ENCODE results near the gene INTS11.

The INTS11 gene

DNA sequence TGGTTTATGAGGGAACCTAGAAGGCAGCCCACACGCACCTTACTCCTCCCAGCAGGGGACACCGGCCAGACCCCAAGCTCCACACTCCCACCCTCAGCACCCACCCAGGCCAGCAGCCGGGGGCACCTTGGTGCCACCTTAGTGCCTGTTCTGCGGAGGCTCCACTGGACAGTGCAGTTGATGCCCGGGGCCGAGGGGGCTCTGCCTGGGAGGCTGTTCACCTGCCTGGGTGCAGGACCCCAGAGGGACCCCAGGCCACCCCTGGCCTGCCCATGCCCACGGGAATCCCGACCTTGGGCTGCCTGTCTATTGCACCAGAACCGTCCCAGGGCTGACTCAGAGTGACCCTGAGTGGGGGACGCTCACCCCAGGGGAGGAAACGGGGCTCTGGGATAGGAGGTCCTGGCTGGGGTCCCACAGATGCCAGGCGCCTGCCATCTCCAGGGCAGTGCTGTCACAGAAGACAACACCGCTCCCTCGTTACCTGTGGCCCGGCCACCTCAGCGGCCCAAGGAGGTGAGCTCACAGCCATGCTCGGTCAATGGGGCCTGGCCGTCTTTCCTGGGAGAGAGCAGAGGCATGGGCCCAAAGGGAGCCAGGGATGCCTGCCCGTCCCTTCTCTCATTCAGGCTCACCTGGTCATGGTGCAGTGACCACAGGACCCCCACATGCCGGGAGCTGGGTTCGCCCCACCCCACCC, 43.5 kb downstream of the INTS11 start:
- DNase-seq (ENCODE audit: extremely low spot score): no peak
- CTCF ChIA-PET: no interaction called here
- POLR2A ChIA-PET: no interaction called here

DNA sequence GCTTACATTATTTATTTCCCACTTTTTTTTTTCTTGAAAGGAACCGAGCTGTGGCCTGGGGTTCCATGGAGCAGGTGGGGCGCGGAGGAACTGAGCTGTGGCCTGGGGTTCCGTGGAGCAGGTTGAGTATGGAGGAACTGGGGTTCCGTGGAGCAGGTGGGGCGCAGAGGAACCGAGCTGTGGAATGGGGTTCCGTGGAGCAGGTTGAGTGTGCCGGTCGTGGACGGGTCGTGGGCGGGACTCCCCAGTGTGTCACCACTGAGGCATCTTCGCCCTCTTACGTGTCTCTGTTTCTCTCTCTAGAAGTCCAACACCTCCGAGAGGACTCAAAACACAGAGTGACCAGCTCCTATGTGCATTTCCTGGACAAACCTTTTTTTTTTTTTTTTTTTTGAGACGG, 45.4 kb downstream of the INTS11 start:
- no peak for TF ChIP-seq LEF1 (IDR thresholded peaks at IDR 0.05; ENCODE audit: borderline replicate concordance)
- TF ChIP-seq TARDBP (IDR thresholded peaks at IDR 0.05): no peak
- TF ChIP-seq SP1 (IDR thresholded peaks at IDR 0.05): no peak
- no peak for TF ChIP-seq SUZ12 (IDR thresholded peaks at IDR 0.05)
- no peak for TF ChIP-seq L3MBTL2 (conservative IDR thresholded peaks at IDR 0.05)
- no peak for TF ChIP-seq ARNT (IDR thresholded peaks at IDR 0.05)
- TF ChIP-seq FOXA1 (IDR thresholded peaks at IDR 0.05): no peak
- no peak for TF ChIP-seq ELF4 (IDR thresholded peaks at IDR 0.05)
- no peak for TF ChIP-seq FOXK2 (IDR thresholded peaks at IDR 0.05)
- TF ChIP-seq, protein P1, sequence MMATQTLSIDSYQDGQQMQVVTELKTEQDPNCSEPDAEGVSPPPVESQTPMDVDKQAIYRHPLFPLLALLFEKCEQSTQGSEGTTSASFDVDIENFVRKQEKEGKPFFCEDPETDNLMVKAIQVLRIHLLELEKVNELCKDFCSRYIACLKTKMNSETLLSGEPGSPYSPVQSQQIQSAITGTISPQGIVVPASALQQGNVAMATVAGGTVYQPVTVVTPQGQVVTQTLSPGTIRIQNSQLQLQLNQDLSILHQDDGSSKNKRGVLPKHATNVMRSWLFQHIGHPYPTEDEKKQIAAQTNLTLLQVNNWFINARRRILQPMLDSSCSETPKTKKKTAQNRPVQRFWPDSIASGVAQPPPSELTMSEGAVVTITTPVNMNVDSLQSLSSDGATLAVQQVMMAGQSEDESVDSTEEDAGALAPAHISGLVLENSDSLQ (IDR thresholded peaks at IDR 0.05): no peak
- no peak for TF ChIP-seq BHLHE40 (IDR thresholded peaks at IDR 0.05; ENCODE audit: borderline replicate concordance)
- TF ChIP-seq FOXM1 (IDR thresholded peaks at IDR 0.05; ENCODE audit: borderline replicate concordance): no peak
- no peak for TF ChIP-seq HDGF (IDR thresholded peaks at IDR 0.05; ENCODE audit: borderline replicate concordance)
- TF ChIP-seq NFRKB (IDR thresholded peaks at IDR 0.05): no peak
- no peak for TF ChIP-seq CTBP1 (IDR thresholded peaks at IDR 0.05; ENCODE audit: borderline replicate concordance)
- ChIA-PET CTCF (no interaction called here), POLR2A (no interaction called here)
- DNase-seq (ENCODE audit: extremely low spot score): no peak

More for the DNA sequence above, 43.5 kb downstream of the INTS11 start:
- no peak for TF ChIP-seq FOXA1 (IDR thresholded peaks at IDR 0.05)
- TF ChIP-seq LEF1 (IDR thresholded peaks at IDR 0.05; ENCODE audit: borderline replicate concordance): no peak
- no peak for TF ChIP-seq ARNT (IDR thresholded peaks at IDR 0.05)
- no peak for TF ChIP-seq SUZ12 (IDR thresholded peaks at IDR 0.05)
- TF ChIP-seq, protein P1 (IDR thresholded peaks at IDR 0.05): no peak
- TF ChIP-seq SP1 (IDR thresholded peaks at IDR 0.05): no peak
- no peak for TF ChIP-seq FOXK2 (IDR thresholded peaks at IDR 0.05)
- no peak for TF ChIP-seq FOXM1 (IDR thresholded peaks at IDR 0.05; ENCODE audit: borderline replicate concordance)
- no peak for TF ChIP-seq NFRKB (IDR thresholded peaks at IDR 0.05)

DNA sequence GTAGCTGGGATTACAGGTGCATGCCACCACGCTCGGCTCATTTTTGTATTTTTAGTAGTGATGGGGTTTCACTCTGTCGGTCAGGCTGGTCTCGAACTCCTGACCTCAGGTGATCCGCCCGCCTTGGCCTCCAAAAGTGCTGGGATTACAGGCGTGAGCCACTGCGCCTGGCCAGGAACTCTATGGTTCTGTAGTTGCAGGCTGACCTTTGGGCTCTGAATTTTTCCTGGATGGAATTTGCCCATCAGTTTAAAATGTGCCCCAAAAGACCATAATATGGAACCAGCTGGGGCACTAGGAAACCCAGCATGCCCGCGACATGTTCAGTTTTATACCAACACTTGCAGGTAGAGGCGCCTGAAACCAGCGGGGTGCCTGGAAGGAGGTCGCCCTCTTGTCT, 45.8 kb downstream of the INTS11 start:
- POLR2A ChIA-PET: no interaction called here
- no peak for DNase-seq (ENCODE audit: extremely low spot score)
- CTCF ChIA-PET: no interaction called here
- TF ChIP-seq SUZ12 (IDR thresholded peaks at IDR 0.05): no peak

DNA sequence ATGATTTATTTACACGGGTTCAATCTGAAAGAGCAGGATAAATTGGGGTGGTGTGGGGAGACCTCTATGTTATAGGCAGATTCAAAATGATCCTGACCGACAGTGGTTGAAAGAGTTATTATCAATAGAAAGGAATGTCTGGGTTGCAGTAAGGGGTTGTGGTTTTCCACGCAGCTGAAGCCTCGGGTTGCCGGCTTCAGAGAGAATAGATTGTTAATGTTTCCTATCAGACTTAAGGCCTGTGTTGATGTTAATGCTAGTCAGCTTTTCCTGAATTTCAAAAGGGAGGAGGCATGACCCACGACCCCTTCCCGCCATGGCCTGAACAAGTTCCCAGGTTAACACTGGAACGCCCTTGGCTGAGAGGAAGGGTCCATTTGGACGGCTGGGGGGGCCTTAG, 48.6 kb downstream of the INTS11 start:
- no peak for DNase-seq (ENCODE audit: extremely low spot score)
- POLR2A ChIA-PET: no interaction called here
- TF ChIP-seq ARNT (IDR thresholded peaks at IDR 0.05): no peak
- TF ChIP-seq FOXK2 (IDR thresholded peaks at IDR 0.05): no peak
- no peak for TF ChIP-seq FOXA1 (IDR thresholded peaks at IDR 0.05)
- no peak for TF ChIP-seq FOXM1 (IDR thresholded peaks at IDR 0.05; ENCODE audit: borderline replicate concordance)
- no peak for TF ChIP-seq ELF4 (IDR thresholded peaks at IDR 0.05)
- TF ChIP-seq L3MBTL2 (conservative IDR thresholded peaks at IDR 0.05): no peak
- no peak for TF ChIP-seq NFRKB (IDR thresholded peaks at IDR 0.05)
- CTCF ChIA-PET: no interaction called here

DNA sequence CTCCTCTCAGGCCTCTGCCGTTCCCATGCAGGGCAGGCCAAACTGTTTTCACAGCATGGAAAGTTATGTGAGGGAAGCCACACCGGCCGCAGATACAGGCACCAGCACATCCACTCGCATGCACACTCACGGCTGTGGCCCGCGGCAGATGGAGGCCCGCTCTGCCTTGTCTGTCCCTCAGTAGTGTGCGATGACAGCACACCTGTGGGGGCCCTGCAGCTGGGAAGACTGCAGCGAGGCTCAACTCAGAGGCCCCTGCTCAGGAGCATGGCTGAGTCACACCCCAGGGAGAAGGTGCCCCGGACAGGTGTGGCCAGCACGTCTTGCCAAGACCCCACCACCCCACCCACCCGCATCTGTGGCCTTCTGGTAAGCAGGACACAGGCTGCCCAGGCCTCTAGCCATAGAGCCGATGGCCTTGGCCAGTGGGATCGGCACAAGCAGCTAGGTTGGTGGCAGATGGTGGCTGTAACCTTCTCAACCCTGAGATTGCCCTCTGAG, 49.5 kb downstream of the INTS11 start:
- ChIA-PET CTCF (no interaction called here), POLR2A (interaction anchor here (1.2 kb wide), 1 partner anchor 24 kb away, joined by 3 read pairs; no protein-coding TSS in a partner anchor)
- DNase-seq (ENCODE audit: extremely low spot score): no peak
- no peak for TF ChIP-seq SUZ12 (IDR thresholded peaks at IDR 0.05)
- no peak for TF ChIP-seq FOXK2 (IDR thresholded peaks at IDR 0.05)
- TF ChIP-seq SP1 (IDR thresholded peaks at IDR 0.05): no peak
- no peak for TF ChIP-seq HDGF (IDR thresholded peaks at IDR 0.05; ENCODE audit: borderline replicate concordance)
- no peak for TF ChIP-seq FOXM1 (IDR thresholded peaks at IDR 0.05; ENCODE audit: borderline replicate concordance)
- no peak for TF ChIP-seq BHLHE40 (IDR thresholded peaks at IDR 0.05; ENCODE audit: borderline replicate concordance)
- TF ChIP-seq ARNT (IDR thresholded peaks at IDR 0.05): no peak
- TF ChIP-seq FOXA1 (IDR thresholded peaks at IDR 0.05): no peak
- no peak for TF ChIP-seq ELF4 (IDR thresholded peaks at IDR 0.05)
- no peak for TF ChIP-seq L3MBTL2 (conservative IDR thresholded peaks at IDR 0.05)
- no peak for TF ChIP-seq NFRKB (IDR thresholded peaks at IDR 0.05)
- no peak for TF ChIP-seq LEF1 (IDR thresholded peaks at IDR 0.05; ENCODE audit: borderline replicate concordance)
- no peak for TF ChIP-seq ZNF384 (IDR thresholded peaks at IDR 0.05)
- no peak for TF ChIP-seq CTBP1 (IDR thresholded peaks at IDR 0.05; ENCODE audit: borderline replicate concordance)
- TF ChIP-seq, protein P1 (IDR thresholded peaks at IDR 0.05): no peak
- TF ChIP-seq TARDBP (IDR thresholded peaks at IDR 0.05): no peak

DNA sequence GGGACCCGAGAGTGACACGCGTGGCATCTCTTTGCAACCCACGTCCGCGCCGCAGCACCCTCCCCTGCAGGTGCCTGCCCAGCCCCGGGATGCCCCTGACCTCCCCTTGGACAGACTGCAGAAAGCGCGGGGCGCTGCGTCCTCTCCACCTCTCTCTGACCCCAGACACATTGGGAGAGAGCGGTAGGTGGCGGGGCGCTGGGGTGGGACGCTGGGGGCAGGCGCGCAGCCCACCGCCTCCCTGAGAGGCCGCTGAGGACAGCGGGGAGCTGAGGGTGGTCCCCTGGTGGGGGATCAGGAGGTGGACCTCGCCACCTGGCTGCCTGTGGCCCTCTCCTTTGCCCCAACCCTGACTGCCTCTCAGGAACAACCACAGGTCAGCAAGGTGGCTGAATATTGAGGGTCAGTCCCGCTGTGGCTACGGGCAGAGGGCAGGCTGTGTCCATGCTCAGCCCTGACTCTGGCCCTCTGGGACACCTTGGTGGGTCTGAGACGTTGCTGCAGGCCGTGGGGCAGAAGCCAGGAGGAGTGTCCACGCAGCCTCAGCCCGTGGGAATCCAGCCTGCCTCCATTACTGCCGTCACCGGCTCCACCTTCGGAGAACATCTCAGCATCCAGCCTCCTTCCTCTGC, 50.0 kb downstream of the INTS11 start:
- ChIA-PET CTCF (no interaction called here), POLR2A (interaction anchor here (1.0 to 1.4 kb wide), 3 partner anchors 11 to 24 kb away, joined by 3 to 8 read pairs (median 3); no protein-coding TSS in a partner anchor)
- DNase-seq (ENCODE audit: extremely low spot score): no peak
- TF ChIP-seq SP1 (IDR thresholded peaks at IDR 0.05): no peak
- TF ChIP-seq TARDBP (IDR thresholded peaks at IDR 0.05): no peak
- no peak for TF ChIP-seq NFRKB (IDR thresholded peaks at IDR 0.05)
- TF ChIP-seq ZNF384 (IDR thresholded peaks at IDR 0.05): no peak
- no peak for TF ChIP-seq BHLHE40 (IDR thresholded peaks at IDR 0.05; ENCODE audit: borderline replicate concordance)
- TF ChIP-seq LEF1 (IDR thresholded peaks at IDR 0.05; ENCODE audit: borderline replicate concordance): no peak
- TF ChIP-seq SUZ12 (IDR thresholded peaks at IDR 0.05): no peak
- TF ChIP-seq FOXM1 (IDR thresholded peaks at IDR 0.05; ENCODE audit: borderline replicate concordance): no peak
- TF ChIP-seq, protein P1 (IDR thresholded peaks at IDR 0.05): no peak
- no peak for TF ChIP-seq ARNT (IDR thresholded peaks at IDR 0.05)
- no peak for TF ChIP-seq HDGF (IDR thresholded peaks at IDR 0.05; ENCODE audit: borderline replicate concordance)
- TF ChIP-seq FOXA1 (IDR thresholded peaks at IDR 0.05): no peak
- no peak for TF ChIP-seq L3MBTL2 (conservative IDR thresholded peaks at IDR 0.05)
- no peak for TF ChIP-seq CTBP1 (IDR thresholded peaks at IDR 0.05; ENCODE audit: borderline replicate concordance)

Data from HEK293T (cell line).